ENCODE data around the gene STAT4.

The STAT4 gene

DNA sequence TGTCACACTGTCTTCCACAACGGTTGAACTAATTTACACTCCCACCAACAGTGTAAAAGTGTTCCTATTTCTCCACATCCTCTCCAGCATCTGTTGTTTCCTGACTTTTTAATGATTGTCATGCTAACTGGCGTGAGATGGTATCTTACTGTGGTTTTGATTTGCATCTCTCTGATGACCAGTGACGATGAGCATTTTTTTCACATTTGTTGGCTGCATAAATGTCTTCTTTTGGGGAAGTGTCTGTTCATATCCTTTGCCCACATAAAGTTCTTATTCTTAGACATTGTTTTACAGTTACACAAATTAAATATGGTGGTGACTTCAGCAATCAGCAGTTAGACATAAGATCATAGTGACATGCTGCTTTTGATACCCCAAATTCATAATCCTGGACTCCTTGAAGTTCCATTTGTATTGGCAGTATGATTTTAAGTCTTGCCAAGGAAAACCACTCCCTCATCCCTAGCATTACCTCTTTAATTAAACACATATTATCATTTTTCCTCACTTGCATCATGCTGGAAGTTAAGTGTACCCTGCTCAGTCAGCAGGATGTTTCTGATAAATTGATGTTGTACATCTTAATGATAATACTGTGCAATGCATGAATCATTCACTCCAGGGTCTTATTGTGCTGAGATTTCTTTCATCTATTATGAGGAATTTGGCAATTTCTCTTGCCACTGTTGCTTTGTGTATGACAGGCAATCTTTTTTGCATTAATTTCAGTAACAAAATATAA, 69.2 kb downstream of the STAT4 start:
- DNase-seq: no peak

DNA sequence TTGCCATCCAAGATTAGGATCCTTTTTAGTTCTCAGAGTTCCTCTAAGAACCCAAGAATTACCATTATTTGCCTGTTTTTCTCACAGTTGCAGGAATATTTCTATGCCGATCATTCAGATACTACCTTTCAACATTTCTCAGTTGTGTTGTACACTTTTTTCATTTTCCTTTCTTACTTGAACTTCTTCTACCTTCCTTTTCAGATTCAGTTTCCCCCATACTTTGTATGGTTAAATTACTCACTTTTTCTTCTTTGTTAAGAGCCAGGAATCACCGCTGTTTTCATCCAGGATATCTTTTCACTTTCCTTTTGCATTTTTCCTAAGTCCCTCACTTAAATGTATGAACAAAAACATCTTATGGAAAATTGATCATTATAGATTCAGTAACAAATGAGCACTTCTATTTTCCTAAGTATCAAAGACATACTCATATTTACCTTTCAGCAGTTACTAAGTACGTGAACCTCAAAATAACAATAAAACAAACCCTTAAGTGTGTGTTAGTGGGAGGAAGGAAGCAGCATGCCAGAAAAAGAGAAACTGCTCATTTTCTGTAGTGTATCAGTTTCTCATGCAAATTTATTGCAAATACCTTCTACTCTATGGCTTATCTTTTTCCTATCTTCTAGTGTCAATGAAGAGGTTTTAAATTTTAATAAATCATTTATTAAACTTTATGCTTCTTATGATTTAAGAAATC, 72.5 kb downstream of the STAT4 start:
- no peak for DNase-seq

DNA sequence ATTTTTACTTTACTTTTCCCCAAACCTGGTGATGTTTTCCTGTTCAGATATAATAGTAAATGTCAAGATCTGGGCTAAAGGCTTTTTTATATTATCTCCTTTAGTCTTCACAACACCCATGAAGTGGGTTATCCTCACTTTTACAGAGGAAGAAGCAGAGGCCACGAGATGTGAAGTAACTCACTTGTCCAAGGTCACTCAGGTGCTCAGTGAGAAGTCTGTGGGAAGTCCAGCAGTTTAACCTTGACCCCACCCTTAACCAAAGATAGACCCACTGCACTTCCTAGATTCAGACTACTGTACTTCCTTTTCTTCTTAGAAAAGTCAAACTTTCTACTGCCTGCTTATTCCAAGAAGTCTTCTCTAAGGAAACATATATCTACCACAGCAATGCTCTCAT, 80.5 kb downstream of the STAT4 start:
- DNase-seq: no peak

DNA sequence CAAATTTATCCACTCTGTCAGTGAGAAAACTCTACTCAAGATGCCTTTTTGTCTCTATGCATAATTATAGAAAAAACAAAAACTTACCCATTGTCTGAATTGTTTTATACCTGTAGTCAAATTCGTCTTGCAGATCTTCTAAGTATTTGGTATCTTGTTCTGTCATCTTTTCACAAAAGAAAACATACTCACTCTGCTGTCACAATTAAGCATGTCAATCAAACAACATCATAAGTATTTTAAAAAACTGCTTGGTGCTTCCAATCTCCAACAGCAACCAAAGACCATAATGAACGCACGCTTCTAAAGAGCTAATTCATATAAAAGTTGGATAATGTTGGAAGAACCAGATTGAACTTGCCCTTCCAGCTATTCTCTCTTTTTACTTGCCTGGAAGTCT, 81.2 kb downstream of the STAT4 start:
- DNase-seq: no peak

DNA sequence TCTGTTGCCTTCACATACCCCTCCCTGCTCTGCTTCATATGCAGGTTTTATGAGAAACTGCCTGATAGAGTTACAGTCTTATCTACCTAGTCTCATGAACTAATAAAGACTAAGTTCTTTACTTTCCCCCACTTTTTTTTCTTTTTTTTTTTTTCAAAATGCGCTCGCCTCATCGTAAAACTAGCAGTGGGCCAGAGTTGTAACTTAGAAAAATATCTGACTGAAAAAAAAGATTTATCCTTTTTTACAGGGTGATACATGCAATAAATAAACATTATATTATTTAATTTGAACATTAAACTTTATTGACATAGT, 83.9 kb downstream of the STAT4 start:
- no peak for DNase-seq

DNA sequence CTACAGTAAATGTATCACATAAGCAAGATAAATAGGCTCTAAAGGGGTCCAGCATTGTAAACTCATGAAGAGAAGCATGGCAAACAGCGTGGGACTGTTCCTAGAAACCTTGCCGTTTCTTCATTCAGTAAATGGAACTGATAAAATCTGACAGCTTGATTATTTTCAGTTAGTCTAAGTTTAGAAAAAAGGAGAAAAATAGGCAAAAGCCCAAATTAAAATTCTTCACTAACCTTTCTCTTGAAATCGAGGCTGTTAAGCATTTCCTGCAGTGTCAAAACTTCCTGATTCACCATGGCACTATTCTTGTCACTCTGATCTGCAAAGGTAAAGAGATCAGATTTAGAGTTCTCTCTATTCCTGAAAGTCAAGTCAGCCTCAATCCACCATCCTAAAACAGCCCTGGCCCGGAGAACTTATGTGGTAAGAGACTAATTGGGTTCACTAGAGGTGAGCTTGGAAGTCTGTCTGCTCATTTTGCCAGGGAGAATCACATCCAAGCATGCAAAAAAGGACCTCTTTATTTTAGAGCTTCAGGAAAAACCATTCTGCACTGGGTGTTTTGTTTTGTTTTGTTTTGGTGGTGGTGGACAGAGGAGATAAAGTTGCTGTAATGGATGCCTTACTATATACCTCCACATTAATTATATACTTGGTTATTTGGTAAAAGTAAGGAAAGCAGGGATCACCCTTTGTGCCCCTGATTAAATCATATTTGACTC, 84.4 kb downstream of the STAT4 start:
- DNase-seq: no peak

DNA sequence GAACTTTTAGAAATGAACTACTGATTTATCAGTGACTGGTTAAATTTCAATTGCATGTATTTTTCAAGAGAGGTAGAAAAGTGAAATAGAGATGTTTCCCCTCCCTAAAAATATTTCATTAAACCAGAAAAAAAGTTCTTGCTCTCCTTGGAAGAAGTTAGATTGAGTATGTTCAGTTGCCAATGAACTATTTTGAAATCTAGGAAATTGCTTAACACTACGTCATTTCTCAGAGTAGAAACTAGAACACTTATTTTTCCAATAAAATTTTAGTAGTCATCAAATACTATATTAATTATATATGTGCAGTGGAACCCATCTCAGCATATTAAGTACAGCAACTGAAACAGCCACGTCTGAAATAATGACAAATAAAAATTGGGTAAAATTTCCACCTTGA, 85.0 kb downstream of the STAT4 start:
- DNase-seq: no peak

DNA sequence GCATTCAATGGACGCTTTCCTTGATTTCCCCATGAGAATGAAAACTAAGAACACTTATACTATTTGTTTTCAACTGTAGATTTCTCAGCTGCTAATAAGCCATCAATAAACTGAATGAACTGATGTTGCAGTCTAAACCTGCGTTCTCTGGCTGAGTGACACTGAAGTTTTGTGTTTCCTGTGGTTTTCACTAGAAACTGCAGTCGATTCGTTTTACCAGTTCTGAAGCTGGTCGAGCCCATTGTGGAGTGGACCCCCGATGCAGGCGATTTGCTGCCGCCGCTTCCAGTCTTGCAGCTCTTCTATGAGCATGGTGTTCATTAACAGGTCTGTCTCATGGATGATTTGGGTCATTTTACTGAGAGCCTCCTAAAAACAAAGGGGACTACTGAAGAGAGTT, 86.2 kb downstream of the STAT4 start:
- DNase-seq: no peak

DNA sequence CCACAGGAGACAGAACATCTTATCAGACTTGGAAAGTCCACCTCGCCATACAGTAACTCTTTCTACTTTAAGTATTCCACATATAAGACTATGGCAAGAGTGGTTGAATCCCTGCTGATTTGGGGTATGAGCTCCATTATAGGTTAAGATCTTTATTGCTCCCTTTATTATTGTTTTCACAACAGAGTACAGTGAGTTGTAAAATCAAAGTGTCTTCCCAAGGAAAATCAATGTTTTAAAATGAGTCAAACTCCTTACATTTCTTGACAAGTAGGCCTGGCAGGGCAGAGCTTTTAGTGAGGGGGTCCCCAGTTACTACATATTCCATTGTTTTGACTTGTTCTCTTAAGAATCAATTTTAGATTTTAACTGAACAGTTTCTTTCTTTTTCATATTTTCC, 87.2 kb downstream of the STAT4 start:
- DNase-seq: no peak

DNA sequence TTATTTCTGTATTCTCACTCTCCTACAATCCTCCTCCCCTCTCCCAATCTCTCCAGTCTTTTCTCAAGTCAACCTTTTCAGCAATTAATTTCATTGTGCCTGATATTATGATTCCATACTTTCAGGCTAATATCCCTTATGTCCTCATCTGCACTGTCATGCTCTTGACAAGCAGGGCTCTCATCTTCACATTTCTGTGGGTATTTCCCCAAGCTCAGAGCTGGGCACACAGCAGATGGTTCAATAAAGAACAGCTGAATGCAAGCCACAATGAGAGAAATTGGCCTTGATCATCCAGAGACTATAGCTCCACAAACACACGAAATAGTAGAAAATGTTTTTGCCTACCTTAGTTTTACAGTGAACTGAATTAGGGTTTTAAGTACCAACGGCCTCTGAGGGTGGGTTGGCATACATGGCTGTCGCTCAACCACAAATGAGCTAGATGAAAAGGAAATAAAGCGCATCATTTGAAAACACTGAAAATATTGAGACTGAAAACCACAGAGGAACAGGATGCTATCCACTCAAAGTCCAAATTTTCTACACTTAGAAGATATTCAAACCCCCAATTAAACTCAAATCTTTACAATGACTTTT, 89.3 kb downstream of the STAT4 start:
- DNase-seq: no peak

DNA sequence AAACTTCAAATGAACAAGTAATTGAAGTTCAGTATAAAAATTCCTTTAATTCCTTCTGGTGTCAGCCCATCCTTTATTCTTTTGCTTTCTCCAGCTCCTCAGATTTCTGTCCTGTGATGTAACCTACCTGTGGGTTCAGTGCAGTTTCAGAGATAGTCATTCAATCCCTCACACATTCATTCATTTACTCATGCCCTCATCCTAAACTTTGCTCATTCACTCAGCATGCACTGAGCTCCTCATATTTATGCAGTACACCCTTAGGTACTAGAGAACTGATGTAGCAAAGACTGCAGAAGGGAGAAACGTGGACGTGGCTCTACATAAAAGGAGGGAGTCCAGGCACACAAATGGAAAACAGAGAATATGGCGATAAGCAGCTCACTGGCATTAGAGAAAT, 91.5 kb downstream of the STAT4 start:
- DNase-seq: no peak

DNA sequence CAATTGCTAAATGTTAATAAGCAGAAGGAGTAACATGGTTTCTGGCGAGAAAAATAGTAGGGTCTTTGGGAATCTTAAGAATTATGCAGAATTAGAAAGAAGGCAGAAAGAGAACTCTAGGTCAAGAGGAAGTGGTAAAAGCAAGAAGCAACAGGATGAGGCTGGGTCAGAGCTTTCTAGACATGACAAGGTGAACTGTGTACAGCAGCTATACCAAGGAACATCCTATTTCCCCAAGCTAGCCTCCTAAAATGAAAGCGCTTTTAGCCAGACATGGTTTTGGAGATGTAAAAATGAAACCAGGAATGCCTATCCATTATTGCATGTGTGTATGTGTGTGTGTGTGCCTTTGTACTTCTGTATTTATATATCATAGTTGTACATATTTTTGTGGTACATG, 94.6 kb downstream of the STAT4 start:
- no peak for DNase-seq

DNA sequence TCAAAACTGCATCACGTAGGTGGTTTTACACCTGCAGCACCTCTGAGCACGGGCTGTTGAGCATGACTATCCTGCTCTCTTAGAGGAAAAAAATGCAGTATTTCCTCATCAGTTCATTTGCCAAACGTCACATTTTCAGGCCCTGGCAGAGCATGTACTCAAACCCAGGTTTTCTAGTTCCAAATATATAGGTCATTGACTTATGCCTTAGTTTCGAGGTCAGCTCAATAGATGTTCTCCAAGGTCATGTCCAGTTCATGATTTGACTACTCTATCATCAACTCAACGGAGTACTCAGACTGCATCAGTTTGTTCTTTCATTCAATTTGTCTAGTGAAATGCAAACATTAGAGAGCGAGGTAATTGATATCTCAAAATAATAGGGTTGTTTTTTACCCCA, 97.5 kb downstream of the STAT4 start:
- no peak for DNase-seq

DNA sequence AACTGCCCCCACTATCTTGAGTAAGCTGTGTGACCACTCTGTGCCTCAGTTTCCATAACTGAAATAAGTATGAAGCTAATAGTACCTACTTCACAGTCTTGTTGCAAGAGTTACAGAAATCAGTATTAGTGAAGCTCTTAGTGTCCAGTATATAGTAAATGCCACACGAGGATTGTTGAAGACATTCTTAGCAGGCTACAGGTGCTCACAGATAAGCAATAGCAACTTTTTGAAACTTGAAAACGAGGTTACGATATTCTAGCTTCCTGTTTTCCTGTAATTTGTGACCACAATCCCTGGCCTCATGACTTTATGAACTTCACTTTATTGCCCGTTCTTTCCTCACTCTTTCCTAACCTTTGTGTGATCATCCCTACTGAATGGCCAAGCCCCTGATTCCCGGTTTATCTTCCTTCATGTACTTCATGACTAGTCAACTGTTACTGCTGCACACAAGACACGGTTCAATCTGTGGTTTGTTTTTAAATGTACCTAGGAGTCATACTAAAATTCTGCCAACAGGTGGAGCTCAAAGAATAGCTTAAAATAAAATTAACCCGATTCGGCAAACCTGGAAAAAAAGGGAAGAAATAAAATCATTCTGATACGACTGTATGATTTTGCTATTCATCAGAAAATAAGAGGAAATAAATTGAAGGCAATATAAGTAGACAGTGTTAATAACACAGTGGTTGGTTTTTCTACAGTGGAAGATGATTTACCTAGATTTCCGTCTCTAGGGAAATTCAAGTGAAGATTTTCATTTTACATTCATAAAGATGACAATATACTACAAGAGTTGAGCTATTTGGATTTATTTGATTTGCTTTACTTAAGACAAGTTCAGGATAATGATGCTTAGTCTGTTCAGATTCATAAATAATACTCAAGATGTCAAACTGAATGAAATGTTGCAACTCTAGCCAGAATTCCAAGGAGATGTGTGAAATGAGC, 98.7 kb downstream of the STAT4 start:
- peak; percentile 80 for DNase-seq

DNA sequence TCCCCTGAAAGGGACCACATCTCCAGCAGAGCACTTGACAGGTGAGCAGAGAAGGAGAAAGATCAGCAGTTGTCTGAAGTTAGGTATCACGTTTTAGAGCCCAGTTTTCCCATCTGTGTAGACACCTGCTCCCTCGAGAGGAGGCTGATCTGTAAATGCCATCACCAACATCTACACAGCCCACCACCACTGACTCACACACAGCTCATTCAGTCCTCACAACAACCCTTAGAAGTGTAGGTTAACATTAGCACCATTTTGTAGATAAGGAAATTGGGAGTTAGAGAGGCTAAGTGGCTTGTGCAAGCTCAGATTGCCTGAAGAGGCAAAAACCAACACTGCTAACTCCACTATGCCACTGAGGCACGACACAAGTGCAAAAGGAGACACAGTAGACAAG, 99.6 kb downstream of the STAT4 start:
- no peak for DNase-seq

DNA sequence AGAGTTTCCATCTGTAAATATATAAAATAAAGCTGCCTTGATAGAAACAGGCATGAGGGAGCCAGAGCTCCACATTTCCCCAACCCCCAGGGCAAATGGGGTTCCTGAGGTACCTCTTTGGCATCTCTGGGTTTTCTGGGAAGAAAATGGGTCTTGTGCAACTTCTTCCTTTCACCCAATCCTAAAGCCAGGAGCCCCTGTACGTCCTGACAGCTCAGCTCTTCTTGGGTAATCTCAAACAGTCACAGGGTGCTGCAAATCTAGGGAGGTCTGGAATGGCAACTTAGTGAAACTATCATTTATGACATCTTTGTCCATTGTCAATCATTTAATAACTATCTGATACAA, 100.2 kb downstream of the STAT4 start:
- DNase-seq: no peak

DNA sequence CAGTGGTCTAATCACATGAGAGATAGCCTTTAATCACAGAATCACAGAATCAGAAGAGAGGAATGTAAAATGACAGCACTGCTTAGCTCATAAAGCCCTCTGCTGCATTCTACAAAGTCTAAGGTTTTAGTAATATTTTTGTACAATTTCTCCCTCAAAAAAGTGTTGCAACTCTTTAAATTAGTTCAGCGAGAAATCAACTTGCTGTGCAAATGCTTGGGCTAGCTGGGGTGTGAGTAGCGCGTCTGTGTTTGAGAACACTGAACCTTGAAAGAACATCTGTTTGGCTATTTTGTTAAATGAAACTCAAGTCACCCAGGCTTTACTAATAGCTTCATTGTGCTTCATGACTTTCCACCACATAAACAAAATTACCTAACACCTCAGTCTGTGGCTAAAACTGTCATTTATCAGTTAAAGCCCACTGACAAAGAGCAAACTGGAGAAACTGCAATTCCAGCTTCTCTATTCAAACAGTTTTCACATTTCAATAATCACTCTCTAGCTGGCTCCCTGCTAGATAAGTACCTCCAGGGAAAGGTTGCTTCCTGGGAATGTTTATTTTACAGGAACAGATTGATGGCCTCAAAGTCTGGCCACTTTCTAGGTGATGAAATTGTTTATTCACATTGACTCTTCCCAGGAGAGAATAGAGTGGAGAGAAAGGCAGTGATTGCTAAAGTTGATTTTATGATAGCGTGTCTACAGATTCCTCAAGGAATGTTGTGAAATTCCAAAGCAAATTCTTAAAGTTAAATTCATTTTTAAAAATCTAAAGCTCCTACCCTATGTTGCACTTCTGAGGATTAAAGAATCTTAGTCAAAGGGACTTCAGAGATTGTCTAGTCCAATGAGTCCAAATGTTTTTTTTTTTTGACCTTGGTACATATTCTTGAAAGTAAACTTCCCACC, 100.8 kb downstream of the STAT4 start:
- DNase-seq: peak; percentile 68

DNA sequence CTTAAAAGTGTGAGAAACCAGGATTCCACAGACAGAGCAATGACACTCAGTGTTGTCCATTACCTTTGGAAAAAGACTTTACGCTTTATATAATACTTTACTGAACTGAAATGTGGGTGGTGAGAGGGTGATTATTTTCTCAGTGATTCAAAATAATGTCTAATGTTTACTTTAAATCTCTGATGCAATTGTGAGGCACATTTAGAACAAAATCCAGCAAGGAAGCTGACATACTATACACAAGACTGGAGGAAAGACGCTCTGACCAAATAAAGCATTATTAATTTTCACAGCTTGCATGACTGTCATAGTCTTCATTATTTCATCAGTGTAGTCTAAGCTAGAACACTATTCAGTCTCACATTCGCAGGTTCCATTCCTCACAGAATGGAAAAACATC, 102.7 kb downstream of the STAT4 start:
- DNase-seq: no peak

DNA sequence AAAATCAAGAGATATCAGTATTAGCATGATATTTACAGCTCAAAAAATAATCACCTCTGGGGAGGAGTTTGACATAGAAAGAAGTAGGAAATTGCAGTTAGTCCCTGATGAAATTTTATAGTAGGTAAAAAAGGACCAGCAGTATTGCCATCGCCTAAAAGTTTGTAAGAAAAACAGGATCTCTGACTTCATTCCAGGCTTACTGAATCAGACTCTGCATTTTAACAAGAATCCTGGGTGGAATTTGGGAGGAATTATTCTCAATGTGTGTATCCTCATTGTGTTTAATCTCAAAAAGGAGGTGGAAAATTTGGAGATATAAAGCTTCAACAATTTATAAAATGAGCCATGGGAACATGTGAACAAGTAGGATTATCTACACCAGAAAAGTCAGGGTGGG, 105.7 kb downstream of the STAT4 start:
- no peak for DNase-seq

DNA sequence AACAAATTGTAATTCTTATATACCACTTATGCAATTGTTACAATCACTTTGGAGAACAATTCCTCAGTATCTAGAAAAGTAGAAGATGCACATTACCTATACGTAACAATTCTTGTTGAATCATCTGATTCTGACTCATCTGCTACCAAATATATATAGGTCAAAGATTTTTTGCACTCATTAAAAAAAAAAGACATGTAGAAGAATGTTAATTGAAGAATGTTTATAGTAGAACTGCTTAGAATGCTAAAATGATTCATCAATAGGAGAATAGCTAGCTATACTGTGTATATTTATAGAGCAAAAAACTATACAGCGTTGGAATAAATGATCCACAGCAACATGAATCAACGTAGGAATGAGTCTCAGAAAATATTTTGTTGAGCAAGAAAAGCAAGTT, 107.4 kb downstream of the STAT4 start:
- DNase-seq: no peak

DNA sequence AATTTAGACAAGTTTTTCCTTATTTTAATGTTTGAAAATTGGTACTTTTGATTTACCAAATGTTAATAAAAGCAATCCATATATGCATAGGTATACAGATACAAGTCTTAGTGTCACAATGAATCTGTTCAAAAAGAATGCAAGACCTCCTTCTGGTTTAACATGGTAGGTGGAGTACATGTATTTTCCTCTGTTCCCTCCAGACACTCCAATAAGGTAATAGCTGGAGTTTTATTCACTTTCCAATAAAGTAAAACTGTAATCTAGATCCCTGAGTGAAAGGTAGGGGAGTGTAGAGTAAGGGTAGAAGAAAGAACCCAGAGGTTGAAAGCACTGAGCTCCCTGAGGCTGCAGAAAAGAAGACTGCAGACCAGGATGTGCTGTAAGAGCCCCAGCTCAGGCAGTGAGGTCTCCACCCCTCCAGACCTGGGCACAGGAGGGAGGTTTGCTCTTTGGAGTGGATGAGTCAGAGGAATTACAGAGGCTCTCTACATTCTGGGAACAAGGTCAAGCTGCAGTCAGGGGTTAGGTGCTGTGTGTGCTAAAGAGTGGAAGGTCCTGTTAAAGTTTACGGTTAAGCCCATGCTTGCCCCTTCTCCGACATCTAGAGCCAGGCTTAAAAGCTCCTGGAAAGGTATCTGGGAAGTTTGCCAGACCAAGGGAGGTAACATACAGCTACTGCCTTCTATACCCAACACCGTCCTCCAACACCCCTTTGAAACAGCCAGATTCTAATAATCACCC, 109.2 kb downstream of the STAT4 start:
- no peak for DNase-seq
